ENCODE results near the gene EFCC1. TPM values are rescaled to one million over a fixed set of nuclear protein-coding genes. Genes with fewer than 3 reads are reported as not detected.

EFCC1 gene
- 0.24 and 0.43 TPM in 2 replicates for total RNA-seq (2021)
- Bru-seq, nascent RNA = percentile 21 among the genes with signal in this experiment
- BruChase-seq, experiment 1, labeled RNA remaining after a 2-hour chase = percentile 16 among the genes with signal in this experiment
- percentile 14 among the genes with signal in this experiment for BruChase-seq, experiment 2, labeled RNA remaining after a 6-hour chase
- long read RNA-seq, partial matches to known transcripts = 0 of 4 reads
- long read RNA-seq, other reads (novel, unspliced or antisense) = 4 of 4 reads

GRCh38 chr3:129001101-129001805 is at the start of gene EFCC1:
EFCC1 (plus strand) TSS chr3:129001304; CDS start chr3:129001629, 325 bp downstream.
- CTCF ChIA-PET = no interaction called here
- no peak within 1 kb of the TSS for H2AFZ ChIP-seq
- POLR2A ChIA-PET (ENCODE audit: unreplicated experiment) = no interaction called here
- TF ChIP-seq CTCF (conservative IDR thresholded peaks at IDR 0.05) (no peak), EZH2 (IDR thresholded peaks at IDR 0.05; ENCODE audit: low read depth) (no peak)
- H3K4me3 ChIP-seq = no peak within 1 kb of the TSS
- no peaks in the 10 kb centered on the region for H3K36me3 ChIP-seq (ENCODE audit: low read depth)
- H3K4me1 ChIP-seq (replicated peaks; ENCODE audit: insufficient read depth) = no peaks in the 10 kb centered on the region
- H4K20me1 ChIP-seq (ENCODE audit: insufficient read depth) = no peaks in the 10 kb centered on the region; the same call in 1 of the 2 replicates
- H3K27ac ChIP-seq = no peak within 1 kb of the TSS
- no peaks in the 10 kb centered on the region for H3K9me3 ChIP-seq (ENCODE audit: insufficient read depth, low read depth)
- H3K4me2 ChIP-seq = no peak within 1 kb of the TSS
- H3K9me2 ChIP-seq (ENCODE audit: insufficient read depth) = no peaks in the 10 kb centered on the region
- intact Hi-C loops (cut with micrococcal nuclease; ENCODE audit: unreplicated experiment) = no loop called here
- DNase-seq = no peak
- H3K79me2 ChIP-seq (ENCODE audit: low read depth) = no peaks in the 10 kb centered on the region
- no peaks in the 10 kb centered on the region for H3F3A ChIP-seq (ENCODE audit: insufficient read depth, low read depth)
- H3K27me3 ChIP-seq (ENCODE audit: insufficient read depth, low read depth) = peaks cover 20% of the 10 kb centered on the region; the same call in 1 of the 2 replicates
- BruUV-seq (replicated peaks) = no TSS peak

- no TSS peak for BruUV-seq (replicated peaks)
- H3K27me3 ChIP-seq (ENCODE audit: insufficient read depth, low read depth) = peaks cover 6% of the 10 kb centered on the region; the same call in 1 of the 2 replicates
- H4K20me1 ChIP-seq (ENCODE audit: insufficient read depth) = no peaks in the 10 kb centered on the region
- ChIA-PET CTCF (no interaction called here), POLR2A (ENCODE audit: unreplicated experiment) (no interaction called here)
- no peak overlapping the region for H2AFZ ChIP-seq
- H3K4me1 ChIP-seq (replicated peaks; ENCODE audit: insufficient read depth) = no peaks in the 10 kb centered on the region
- DNase-seq = no peak
- no peak overlapping the region for H3K27ac ChIP-seq
- no peak overlapping the region for H3K4me2 ChIP-seq
- H3K9me2 ChIP-seq (ENCODE audit: insufficient read depth) = no peaks in the 10 kb centered on the region
- no peaks in the 10 kb centered on the region for H3K36me3 ChIP-seq (ENCODE audit: low read depth)
- H3K79me2 ChIP-seq (ENCODE audit: low read depth) = no peaks in the 10 kb centered on the region
- no peak for TF ChIP-seq CTCF (conservative IDR thresholded peaks at IDR 0.05)
- TF ChIP-seq EZH2 (IDR thresholded peaks at IDR 0.05; ENCODE audit: low read depth) = no peak
- H3K9me3 ChIP-seq (ENCODE audit: insufficient read depth, low read depth) = no peaks in the 10 kb centered on the region
- H3F3A ChIP-seq (ENCODE audit: insufficient read depth, low read depth) = no peaks in the 10 kb centered on the region
- intact Hi-C loops (cut with micrococcal nuclease; ENCODE audit: unreplicated experiment) = no loop called here
- no peak overlapping the region for H3K4me3 ChIP-seq
Observed at GRCh38 chr3:128956440-128956839, 44.7 kb upstream of the EFCC1 start.

- Histone ChIP-seq H2AFZ (no peak overlapping the region), H3K4me1 (replicated peaks; ENCODE audit: insufficient read depth) (no peaks in the 10 kb centered on the region; the same call in 1 of the 2 replicates), H3K9me2 (ENCODE audit: insufficient read depth) (no peaks in the 10 kb centered on the region), H3K9me3 (ENCODE audit: insufficient read depth, low read depth) (no peaks in the 10 kb centered on the region), H3K27ac (no peak overlapping the region), H3K27me3 (ENCODE audit: insufficient read depth, low read depth) (no peaks in the 10 kb centered on the region), H3K36me3 (ENCODE audit: low read depth) (no peaks in the 10 kb centered on the region), H3K4me3 (no peak overlapping the region), H3F3A (ENCODE audit: insufficient read depth, low read depth) (no peaks in the 10 kb centered on the region), H3K4me2 (no peak overlapping the region), H3K79me2 (ENCODE audit: low read depth) (no peaks in the 10 kb centered on the region), H4K20me1 (ENCODE audit: insufficient read depth) (no peaks in the 10 kb centered on the region)
- BruUV-seq (replicated peaks) = no TSS peak
- intact Hi-C loops (cut with micrococcal nuclease; ENCODE audit: unreplicated experiment) = no loop called here
- POLR2A ChIA-PET (ENCODE audit: unreplicated experiment) = no interaction called here
- CTCF ChIA-PET = no interaction called here
- TF ChIP-seq CTCF (conservative IDR thresholded peaks at IDR 0.05) (no peak), EZH2 (IDR thresholded peaks at IDR 0.05; ENCODE audit: low read depth) (no peak)
- no peak for DNase-seq
Observed at GRCh38 chr3:128965280-128965679, 35.8 kb upstream of the EFCC1 start.

Measured in PC-9 (cell line).